SIG-M5 treated with dmso at 0.1 percent for 504 hours (cell line): ENCODE data around the gene PTBP1.
"Not testable (repeated sequence)": the region's sequence is repeated elsewhere in the genome, so short reads cannot be mapped to it uniquely, and the experiment has no call there.

Experiments used
- DNase-seq: peaks from one replicate; lab custom pipeline; 2025; ENCODE audit not compliant: unreplicated experiment; lab: John Stamatoyannopoulos, UW

The PTBP1 gene

DNA sequence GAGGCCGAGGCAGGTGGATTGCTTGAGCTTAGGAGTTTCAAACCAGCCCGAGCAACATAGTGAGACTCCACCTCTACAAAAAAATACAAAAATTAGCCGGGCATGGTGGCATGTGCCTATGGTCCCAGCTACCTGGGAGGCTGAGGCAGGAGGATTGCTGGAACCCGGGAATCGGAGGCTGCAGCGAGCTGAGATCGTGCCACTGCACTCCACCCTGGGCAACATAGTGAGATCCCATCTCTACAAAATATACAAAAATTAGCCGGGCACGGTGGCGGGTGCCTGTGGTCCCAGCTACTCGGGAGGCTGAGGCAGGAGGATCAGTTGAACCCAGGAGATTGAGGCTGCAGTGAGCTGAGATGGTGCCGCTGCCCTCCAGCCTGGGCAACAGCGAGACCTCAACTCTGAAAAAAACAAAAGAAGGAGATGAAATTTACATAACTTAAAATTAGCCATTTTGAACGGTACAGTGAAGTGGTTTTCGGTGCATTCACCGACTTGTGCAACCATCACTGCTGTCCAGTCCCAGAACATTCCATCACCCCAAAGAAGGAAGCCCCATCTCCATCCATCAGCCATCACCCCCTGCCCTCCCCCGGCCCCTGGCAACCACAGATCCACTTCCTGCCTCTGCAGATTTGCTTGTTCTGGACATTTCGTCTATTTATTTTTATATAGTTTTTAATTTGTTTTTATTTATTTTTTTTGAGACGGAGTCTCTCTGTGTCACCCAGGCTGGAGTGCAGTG lies 28.8 kb downstream of the PTBP1 start:
- DNase-seq, result peak; percentile 74

DNA sequence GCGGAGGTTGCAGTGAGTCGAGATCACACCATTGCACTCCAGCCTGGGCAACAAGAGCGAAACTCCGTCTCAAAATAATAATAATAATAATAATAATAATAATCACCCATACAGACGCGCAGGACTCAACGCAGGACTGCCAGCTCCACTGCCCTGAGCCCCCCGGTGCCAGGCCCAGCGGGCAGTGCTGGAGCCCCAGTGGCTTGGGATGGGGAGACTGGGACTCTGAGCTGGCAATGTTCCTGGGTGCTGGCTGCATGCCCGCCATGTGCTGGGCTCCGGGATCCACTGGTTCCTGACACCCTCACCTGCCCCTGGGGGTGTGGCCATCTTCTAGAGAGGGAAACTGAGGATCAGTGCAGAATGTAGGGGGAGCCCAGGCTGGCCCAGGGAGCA lies 30.1 kb downstream of the PTBP1 start:
- peak; percentile 83 for DNase-seq

DNA sequence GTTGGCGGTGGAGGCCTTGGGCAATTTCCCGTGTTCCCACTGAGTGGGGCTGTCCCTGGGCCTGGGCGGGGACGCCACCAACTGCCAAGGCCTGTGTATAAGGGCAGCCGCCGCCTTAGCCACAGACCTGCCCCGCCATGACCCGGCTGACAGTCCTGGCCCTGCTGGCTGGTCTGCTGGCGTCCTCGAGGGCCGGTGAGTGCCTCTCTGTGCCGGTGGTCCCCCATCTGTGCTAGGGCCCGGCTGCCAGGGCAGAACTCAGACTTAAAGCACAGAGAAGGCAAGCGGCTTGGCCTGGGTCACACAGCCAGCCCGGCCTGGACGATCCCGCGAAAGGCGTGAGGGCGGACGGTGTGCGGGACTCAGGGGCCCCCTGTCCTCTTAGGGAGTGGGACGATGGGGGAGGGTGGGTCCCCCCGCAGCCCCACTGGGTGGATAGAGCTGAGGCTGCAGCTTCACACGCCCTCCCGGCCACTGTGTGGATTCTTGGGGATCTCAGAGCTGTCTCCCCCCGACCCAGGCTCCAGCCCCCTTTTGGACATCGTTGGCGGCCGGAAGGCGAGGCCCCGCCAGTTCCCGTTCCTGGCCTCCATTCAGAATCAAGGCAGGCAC lies 30.6 kb downstream of the PTBP1 start, which contains the start of gene AZU1:
Gene AZU1, plus strand, starts transcription at position 128 of the 612 bp plus-strand sequence. Its CDS starts 10 bp downstream, at position 138.
- DNase-seq, result no peak

DNA sequence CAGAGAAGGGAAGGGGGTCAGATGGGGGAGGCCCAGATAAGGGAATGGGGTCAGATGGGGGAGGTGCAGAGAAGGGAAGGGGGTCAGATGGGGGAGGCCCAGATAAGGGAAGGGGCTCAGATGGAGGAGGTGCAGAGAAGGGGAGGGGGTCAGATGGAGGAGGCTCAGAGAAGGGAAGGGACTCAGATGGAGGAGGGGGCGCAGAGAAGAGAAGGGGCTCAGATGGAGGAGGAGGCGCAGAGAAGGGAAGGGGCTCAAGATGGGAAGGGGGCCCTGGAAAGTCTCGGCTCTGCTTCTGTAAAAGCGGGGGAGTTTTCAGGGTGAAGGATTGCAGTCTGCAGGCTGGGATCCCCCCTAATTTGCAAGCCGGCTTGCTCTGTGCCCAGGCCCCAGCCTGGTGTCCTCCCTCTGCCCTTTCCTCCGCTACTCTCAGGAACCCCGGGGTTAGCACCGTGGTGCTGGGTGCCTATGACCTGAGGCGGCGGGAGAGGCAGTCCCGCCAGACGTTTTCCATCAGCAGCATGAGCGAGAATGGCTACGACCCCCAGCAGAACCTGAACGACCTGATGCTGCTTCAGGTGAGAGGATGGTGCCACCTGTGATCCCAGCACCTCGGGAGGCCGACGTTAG lies 32.0 kb downstream of the PTBP1 start:
- peak; percentile 57 for DNase-seq

GRCh38 chr19:831407-832369 lies 34.4 kb downstream of the PTBP1 start:
- DNase-seq, result peak; percentile 71

- no peak for DNase-seq
These were observed 37.0 kb downstream of the PTBP1 start for GRCh38 chr19:834216-834615.

DNA sequence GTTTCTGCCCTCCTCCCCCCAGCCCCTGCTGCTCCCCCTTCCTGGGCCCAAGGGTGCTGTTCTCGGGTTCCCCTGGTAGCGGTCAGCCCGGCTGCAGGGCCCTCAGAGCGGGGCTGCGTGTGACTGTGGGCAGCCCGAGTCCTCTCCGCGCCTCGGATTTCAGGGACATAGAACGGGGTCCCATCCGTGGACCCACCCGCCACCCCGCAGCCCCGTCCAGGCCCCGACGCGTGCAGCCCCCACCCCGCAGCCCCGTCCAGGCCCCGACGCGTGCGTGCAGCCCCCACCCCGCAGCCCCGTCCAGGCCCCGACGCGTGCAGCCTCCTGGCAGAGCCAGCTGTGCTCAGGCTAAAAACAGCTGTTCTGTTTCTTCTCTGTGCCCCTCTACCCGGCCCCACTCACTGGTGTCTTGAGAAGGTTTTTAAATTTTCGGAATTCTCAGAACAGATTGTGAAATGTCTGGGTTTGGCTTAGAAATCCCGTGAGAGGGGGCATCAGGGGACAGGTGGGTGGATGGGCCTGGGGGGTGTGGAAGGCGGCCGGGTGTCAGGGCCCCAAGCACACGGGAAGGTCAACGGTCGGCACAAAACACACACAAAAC lies 38.1 kb downstream of the PTBP1 start:
- DNase-seq, result peak; percentile 93

DNA sequence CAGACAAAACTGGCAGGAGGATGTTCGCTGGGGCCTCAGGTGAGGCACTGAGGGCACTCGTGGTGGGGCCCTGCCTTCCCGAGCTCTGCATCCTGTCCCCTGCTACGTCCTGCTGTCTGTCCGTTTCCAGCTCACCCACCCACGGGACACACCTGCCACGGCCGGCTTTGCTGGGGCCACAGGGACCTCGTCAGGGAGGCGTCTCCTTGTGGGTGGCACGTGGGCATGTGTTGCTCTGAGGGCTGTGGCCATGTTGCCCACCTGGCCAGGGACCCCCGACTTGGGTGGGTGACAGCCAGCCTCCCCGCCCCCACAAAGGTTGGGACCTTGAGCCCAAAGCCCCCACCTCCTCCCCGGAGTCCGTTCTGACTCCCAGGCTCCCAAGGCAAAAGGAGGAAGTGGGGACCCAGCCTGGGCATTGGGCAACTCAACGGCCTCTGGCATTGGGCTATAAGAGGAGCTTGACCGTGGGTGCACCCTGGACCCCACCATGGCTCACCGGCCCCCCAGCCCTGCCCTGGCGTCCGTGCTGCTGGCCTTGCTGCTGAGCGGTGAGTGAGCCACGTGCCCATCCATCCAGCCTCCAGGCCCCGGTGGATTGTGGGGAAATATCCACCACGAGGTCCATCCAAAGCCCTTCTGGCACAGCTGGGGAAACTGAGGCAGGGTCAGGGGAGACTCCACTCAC lies 43.4 kb downstream of the PTBP1 start, which contains the start of gene PRTN3:
Gene PRTN3, plus strand, starts transcription at position 481 of the 688 bp plus-strand sequence. Its CDS starts 10 bp downstream, at position 491.
- DNase-seq, result peak; percentile 79

DNA sequence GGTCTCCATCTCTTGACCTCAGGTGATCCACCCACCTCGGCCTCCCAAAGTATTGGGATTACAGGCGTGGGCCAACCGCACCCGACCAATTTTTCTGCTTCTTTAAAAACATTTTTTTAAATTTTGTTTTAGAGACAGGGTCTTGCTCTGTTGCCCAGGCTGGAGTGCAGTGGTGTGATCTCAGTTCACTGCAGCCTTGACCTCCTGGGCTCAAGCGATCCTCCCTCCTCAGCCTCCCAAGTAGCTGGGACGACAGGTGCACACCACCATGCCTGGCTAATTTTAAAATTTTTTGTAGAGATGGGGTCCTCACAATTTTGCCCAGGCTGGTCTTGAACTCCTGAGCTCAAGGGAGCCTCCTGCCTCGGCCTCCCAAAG lies 45.5 kb downstream of the PTBP1 start:
- DNase-seq, result not testable (repeated sequence)

GRCh38 chr19:843180-843835 lies 46.1 kb downstream of the PTBP1 start:
- DNase-seq, result no peak

DNA sequence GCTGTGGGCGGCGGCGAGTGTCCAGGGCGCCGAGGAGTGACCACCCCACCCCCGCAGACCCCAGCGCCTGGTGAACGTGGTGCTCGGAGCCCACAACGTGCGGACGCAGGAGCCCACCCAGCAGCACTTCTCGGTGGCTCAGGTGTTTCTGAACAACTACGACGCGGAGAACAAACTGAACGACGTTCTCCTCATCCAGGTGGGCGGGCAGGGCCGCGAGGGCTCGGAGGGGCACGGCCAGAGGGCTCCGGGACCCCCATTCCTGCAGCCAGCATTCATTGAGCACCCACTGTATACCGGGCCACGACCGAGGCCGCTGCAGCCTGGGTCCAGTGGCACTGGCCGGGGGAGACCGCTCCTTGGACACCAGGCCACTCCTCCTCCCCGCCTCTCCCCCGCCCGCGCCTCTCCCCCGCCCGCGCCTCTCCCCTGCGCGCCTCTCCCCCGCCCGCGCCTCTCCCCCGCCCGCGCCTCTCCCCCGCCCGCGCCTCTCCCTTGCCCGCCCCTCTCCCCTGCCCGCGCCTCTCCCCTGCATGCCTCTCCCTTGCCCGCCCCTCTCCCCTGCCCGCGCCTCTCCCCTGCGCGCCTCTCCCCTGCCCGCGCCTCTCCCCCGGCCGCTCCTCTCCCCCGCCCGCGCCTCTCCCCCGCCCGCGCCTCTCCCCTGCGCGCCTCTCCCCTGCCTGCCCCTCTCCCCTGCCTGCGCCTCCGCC lies 46.7 kb downstream of the PTBP1 start:
- DNase-seq, result no peak

- no peak for DNase-seq
These were observed 47.3 kb downstream of the PTBP1 start for GRCh38 chr19:844546-844971.

DNA sequence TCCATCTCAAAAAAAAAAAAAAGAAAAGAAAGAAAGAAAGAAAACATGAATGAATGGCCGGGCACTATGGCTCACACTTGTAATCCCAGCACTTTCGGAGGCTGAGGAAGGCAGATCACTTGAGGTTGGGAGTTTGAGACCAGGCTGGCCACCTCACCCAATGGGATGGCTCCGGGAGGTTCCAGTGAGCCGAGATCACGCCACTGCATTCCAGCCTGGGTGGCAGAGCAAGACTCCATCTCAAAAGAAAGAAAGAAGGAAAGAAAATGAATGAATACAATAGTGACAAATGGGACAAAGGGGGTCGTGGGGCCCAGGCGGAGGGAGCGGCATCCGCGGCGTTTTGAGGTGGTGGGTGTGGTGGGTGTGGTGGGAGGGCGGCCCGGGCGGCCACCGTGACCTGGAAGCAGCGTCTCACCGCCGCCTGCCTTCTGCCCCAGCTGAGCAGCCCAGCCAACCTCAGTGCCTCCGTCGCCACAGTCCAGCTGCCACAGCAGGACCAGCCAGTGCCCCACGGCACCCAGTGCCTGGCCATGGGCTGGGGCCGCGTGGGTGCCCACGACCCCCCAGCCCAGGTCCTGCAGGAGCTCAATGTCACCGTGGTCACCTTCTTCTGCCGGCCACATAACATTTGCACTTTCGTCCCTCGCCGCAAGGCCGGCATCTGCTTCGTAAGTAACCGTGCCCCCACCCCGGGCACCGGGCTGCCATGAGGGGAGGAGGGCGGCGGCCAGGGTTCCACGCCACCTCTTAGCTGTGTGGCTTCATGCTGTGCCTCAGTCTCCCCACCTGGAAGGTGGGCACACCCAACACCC lies 48.7 kb downstream of the PTBP1 start:
- no peak for DNase-seq

DNA sequence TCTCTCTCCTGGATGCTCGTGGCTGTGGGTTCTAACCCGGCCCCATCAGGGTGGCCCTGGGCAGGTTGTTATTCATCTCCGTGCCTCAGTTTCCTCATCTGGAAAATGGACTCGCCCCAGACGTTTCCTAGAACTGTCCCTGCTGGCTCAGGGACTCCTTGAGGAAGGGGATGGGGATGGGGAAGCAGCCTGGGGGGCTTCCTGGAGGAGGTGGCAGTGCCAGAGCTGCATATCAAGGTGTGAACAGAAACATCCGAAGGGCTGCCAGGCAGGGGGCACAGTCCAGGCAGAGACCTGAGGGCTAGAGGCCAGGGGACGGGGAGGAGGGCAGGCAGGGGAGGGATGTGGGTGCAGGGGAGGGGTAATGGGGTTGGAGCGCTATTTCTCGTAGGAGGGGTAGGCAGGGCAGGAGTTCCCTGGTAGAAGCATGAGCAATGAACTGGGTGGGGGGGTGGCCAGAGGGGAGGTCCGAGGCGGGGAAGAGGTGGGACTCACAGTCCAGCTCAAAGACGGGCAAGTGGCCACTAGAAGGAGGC lies 51.2 kb downstream of the PTBP1 start:
- peak; percentile 83 for DNase-seq

GRCh38 chr19:849195-849594 lies 51.9 kb downstream of the PTBP1 start:
- not testable (repeated sequence) for DNase-seq

DNA sequence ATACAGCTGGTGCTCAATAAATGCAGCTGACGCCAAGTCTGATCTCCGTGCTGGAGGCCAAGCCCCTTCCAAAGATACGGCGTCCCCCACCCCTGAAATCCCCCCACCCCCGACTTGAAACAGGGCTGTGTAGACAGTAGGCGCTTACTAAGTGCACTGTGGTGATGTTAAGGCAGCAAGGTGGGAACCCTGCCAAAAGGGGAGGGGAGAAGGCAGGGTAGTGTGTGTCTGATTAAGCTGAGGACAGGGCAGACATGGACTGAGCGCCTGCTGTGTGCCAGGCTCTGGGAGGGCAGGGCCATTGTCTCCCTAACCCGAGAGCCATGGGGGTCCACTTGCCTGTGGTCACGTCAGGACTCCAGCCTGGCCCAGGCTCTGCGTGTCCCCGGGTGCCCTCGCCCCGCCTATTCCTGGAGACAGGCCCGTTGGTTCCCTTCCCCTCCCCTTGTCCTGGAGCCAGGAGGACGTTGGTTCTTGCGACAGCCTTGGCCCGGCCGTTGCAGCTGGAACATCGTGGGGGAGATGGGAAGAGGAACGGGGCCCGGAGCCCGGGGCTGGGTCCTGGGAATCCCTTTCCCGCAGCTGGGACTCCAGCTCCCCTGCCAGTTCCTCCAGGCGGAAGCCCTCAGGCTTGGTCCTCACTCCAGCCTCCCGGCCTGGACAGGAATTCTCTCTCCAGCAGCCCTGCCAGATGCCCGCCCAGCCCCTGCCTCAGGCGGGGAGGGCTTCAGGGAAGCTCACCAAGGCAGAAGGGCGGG lies 53.1 kb downstream of the PTBP1 start:
- DNase-seq, result peak; percentile 87

DNA sequence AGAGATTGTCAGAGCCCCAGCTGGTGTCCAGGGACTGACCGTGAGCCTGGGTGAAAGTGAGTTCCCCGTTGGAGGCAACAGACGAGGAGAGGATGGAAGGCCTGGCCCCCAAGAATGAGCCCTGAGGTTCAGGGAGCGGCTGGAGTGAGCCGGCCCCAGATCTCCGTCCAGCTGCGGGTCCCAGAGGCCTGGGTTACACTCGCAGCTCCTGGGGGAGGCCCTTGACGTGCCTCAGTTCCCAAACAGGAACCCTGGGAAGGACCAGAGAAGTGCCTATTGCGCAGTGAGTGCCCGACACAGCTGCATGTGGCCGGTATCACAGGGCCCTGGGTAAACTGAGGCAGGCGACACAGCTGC lies 53.7 kb downstream of the PTBP1 start:
- DNase-seq, result no peak
